HEK293 (cell line): ENCODE measurements around the gene SFXN3.

Experiments
- CTCF ChIA-PET: fragments of 350-600 bp; formaldehyde crosslinking; extraction: SDS; loops from one replicate; lab custom pipeline; 2021; ENCODE audit warnings: antibody characterized with exemption; lab: Yijun Ruan, JAX
- POLR2A ChIA-PET: fragments of 300-600 bp; formaldehyde crosslinking; extraction: SDS; loops from one replicate; lab custom pipeline; 2020; ENCODE audit warnings: antibody characterized with exemption, inconsistent platforms; lab: Yijun Ruan, JAX
- H3K27ac ChIP-seq: fragments of 200-500 bp; sonication (Bioruptor generic); 2 replicates; pipeline ENCODE4 v1.5.1; 2014; ENCODE audit warnings: low read depth, low read length, control low read depth, inconsistent platforms; ENCODE audit errors: extremely low read depth
- H3K36me3 ChIP-seq, 2 experiments: fragments of 200-500 bp in 1 of 2; sonication (Bioruptor generic) in 1 of 2; 1 replicate in 1 of 2; 2 replicates in 1 of 2; pipeline ENCODE4 v1.5.1; 2014 to 2017; ENCODE audit warnings: inconsistent platforms in 2 of 2, low read length in 2 of 2; ENCODE audit not compliant: control insufficient read depth in 2 of 2, insufficient read depth in 1 of 2
- H3K4me1 ChIP-seq: fragments of 200-500 bp; sonication (Bioruptor generic); 2 replicates; pipeline ENCODE4 v1.5.1; 2014; ENCODE audit warnings: mild to moderate bottlenecking, low read length, inconsistent platforms; ENCODE audit not compliant: control insufficient read depth, insufficient read depth
- H3K4me3 ChIP-seq: 2 replicates; pipeline ENCODE4 v1.5.1; 2011; ENCODE audit warnings: low read depth, mild to moderate bottlenecking, control low read depth, low read length, moderate library complexity
- H3K9me3 ChIP-seq: fragments of 200-500 bp; sonication (Bioruptor generic); 2 replicates; pipeline ENCODE4 v1.5.1; 2014; ENCODE audit warnings: low read depth, low read length, inconsistent platforms; ENCODE audit not compliant: control insufficient read depth, insufficient read depth
- ATF2 ChIP-seq: fragments of 450-650 bp; formaldehyde crosslinking; IDR thresholded peaks from 2 replicates; pipeline ENCODE4 v1.5.1; 2016; ENCODE audit warnings: missing biosample characterization, missing genetic modification characterization, low read depth
- HIC1 ChIP-seq: fragments of 450-650 bp; formaldehyde crosslinking; IDR thresholded peaks from 2 replicates; pipeline ENCODE4 v1.5.1; 2016; ENCODE audit warnings: missing biosample characterization, missing genetic modification characterization
- KLF10 ChIP-seq: fragments of 450-650 bp; IDR thresholded peaks from 2 replicates; pipeline ENCODE4 v1.5.1; 2018; ENCODE audit warnings: missing biosample characterization, mild to moderate bottlenecking, missing genetic modification characterization
- REST ChIP-seq: fragments of 450-650 bp; formaldehyde crosslinking; IDR thresholded peaks from 2 replicates; pipeline ENCODE4 v1.5.1; 2016; ENCODE audit warnings: missing biosample characterization, missing genetic modification characterization
- SP7 ChIP-seq: fragments of 450-650 bp; formaldehyde crosslinking; IDR thresholded peaks from 2 replicates; pipeline ENCODE4 v1.5.1; 2016; ENCODE audit warnings: missing biosample characterization, missing genetic modification characterization
- WT1 ChIP-seq: fragments of 450-650 bp; formaldehyde crosslinking; IDR thresholded peaks from 2 replicates; pipeline ENCODE4 v1.5.1; 2016; ENCODE audit warnings: missing biosample characterization, missing genetic modification characterization
- ZBTB17 ChIP-seq: fragments of 450-650 bp; formaldehyde crosslinking; IDR thresholded peaks from 2 replicates; pipeline ENCODE4 v1.5.1; 2016; ENCODE audit warnings: missing biosample characterization, missing genetic modification characterization
- ZFP3 ChIP-seq: fragments of 450-650 bp; formaldehyde crosslinking; IDR thresholded peaks from 2 replicates; pipeline ENCODE4 v1.5.1; 2016; ENCODE audit warnings: low read depth, missing biosample characterization, missing genetic modification characterization
- ZNF10 ChIP-seq: fragments of 450-650 bp; formaldehyde crosslinking; IDR thresholded peaks from 2 replicates; pipeline ENCODE4 v1.5.1; 2017; ENCODE audit warnings: missing biosample characterization, missing genetic modification characterization
- ZNF18 ChIP-seq: fragments of 450-650 bp; formaldehyde crosslinking; IDR thresholded peaks from 2 replicates; pipeline ENCODE4 v1.5.1; 2016; ENCODE audit warnings: missing biosample characterization, missing genetic modification characterization
- ZNF184 ChIP-seq: fragments of 450-650 bp; IDR thresholded peaks from 2 replicates; pipeline ENCODE4 v1.5.1; 2018; ENCODE audit warnings: missing biosample characterization, mild to moderate bottlenecking, missing genetic modification characterization
- ZNF19 ChIP-seq: fragments of 450-650 bp; formaldehyde crosslinking; IDR thresholded peaks from 2 replicates; pipeline ENCODE4; 2016; ENCODE audit warnings: missing biosample characterization, missing genetic modification characterization, low read depth
- ZNF214 ChIP-seq: fragments of 450-650 bp; formaldehyde crosslinking; IDR thresholded peaks from 2 replicates; pipeline ENCODE4 v1.5.1; 2017; ENCODE audit warnings: missing biosample characterization, mild to moderate bottlenecking, missing genetic modification characterization, borderline replicate concordance
- ZNF280C ChIP-seq: fragments of 450-650 bp; formaldehyde crosslinking; IDR thresholded peaks from 2 replicates; pipeline ENCODE4 v1.5.1; 2016; ENCODE audit warnings: missing biosample characterization, missing genetic modification characterization
- ZNF354C ChIP-seq: fragments of 450-650 bp; formaldehyde crosslinking; IDR thresholded peaks from 2 replicates; pipeline ENCODE4 v1.5.1; 2016; ENCODE audit warnings: missing biosample characterization, missing genetic modification characterization, low read depth, borderline replicate concordance
- ZNF366 ChIP-seq: fragments of 450-650 bp; formaldehyde crosslinking; conservative IDR thresholded peaks from 2 replicates; pipeline ENCODE4 v1.5.1; 2016; ENCODE audit warnings: missing biosample characterization, missing genetic modification characterization
- ZNF398 ChIP-seq: fragments of 450-650 bp; formaldehyde crosslinking; IDR thresholded peaks from 2 replicates; pipeline ENCODE4 v1.5.1; 2017; ENCODE audit warnings: missing biosample characterization, missing genetic modification characterization
- ZNF514 ChIP-seq: fragments of 450-650 bp; formaldehyde crosslinking; IDR thresholded peaks from 2 replicates; pipeline ENCODE4 v1.5.1; 2016; ENCODE audit warnings: missing biosample characterization, missing genetic modification characterization
- ZNF549 ChIP-seq: fragments of 450-650 bp; IDR thresholded peaks from 2 replicates; pipeline ENCODE4 v1.5.1; 2018; ENCODE audit warnings: missing biosample characterization, missing genetic modification characterization, mild to moderate bottlenecking, inconsistent platforms, moderate library complexity
- ZNF555 ChIP-seq: fragments of 450-650 bp; formaldehyde crosslinking; conservative IDR thresholded peaks from 2 replicates; pipeline ENCODE4 v1.5.1; 2017; ENCODE audit warnings: missing biosample characterization, mild to moderate bottlenecking, missing genetic modification characterization, inconsistent platforms
- ZNF558 ChIP-seq: fragments of 450-650 bp; formaldehyde crosslinking; IDR thresholded peaks from 2 replicates; pipeline ENCODE4 v1.5.1; 2016; ENCODE audit warnings: missing biosample characterization, missing genetic modification characterization
- ZNF580 ChIP-seq: fragments of 450-650 bp; formaldehyde crosslinking; IDR thresholded peaks from 2 replicates; pipeline ENCODE4 v1.5.1; 2016; ENCODE audit warnings: missing biosample characterization, missing genetic modification characterization

SFXN3 gene

GRCh38 chr10:101054351-101054750, 23.3 kb downstream of the SFXN3 start:
- Histone ChIP-seq H3K4me3 (no peak overlapping the region), H3K4me1 (peaks cover 6% of the 10 kb centered on the region), H3K9me3 (no peaks in the 10 kb centered on the region), H3K36me3 (peaks cover 13 to 21% of the 10 kb centered on the region in 2 experiments; a peak in 2 of 3 replicates), H3K27ac (no peak overlapping the region)
- TF ChIP-seq ZNF214 (tag by site-specific recombination) (no peak), SP7 (no peak), ZNF18 (tag by site-specific recombination) (no peak), ZNF555 (tag by site-specific recombination) (no peak), ZBTB17 (tag by site-specific recombination) (no peak), ZNF549 (tag by site-specific recombination) (no peak), ZNF280C (tag by site-specific recombination) (no peak), ZFP3 (no peak), ZNF558 (no peak), HIC1 (no peak), ATF2 (tag by site-specific recombination) (no peak), ZNF366 (tag by site-specific recombination) (no peak), ZNF580 (tag by site-specific recombination) (no peak), ZNF354C (tag by site-specific recombination) (no peak), ZNF514 (tag by site-specific recombination) (no peak), KLF10 (tag by site-specific recombination) (no peak), ZNF10 (tag by site-specific recombination) (no peak), ZNF184 (no peak)
- ChIA-PET CTCF (interaction anchor here (0.6 to 7.0 kb wide), 6 partner anchors 12 to 830 kb away, joined by 3 to 96 read pairs (median 7); no protein-coding TSS in a partner anchor), POLR2A (interaction anchor here (1.0 kb wide), 1 partner anchor 11 kb away, joined by 5 read pairs; no protein-coding TSS in a partner anchor)

- Histone ChIP-seq H3K36me3 (peaks cover 13 to 21% of the 10 kb centered on the region in 2 experiments; a peak in 2 of 3 replicates), H3K27ac (no peak overlapping the region), H3K4me1 (peaks cover 6% of the 10 kb centered on the region), H3K9me3 (no peaks in the 10 kb centered on the region), H3K4me3 (no peak overlapping the region)
- ChIA-PET CTCF (interaction anchor here (1.2 to 7.0 kb wide), 4 partner anchors 9 to 87 kb away, joined by 4 to 96 read pairs (median 50); no protein-coding TSS in a partner anchor), POLR2A (interaction anchor here (1.0 to 1.3 kb wide), 2 partner anchors 11 to 12 kb away, joined by 5 to 6 read pairs; no protein-coding TSS in a partner anchor)
- TF ChIP-seq WT1 (tag by site-specific recombination) (no peak), ZNF19 (tag by site-specific recombination) (no peak), ZNF398 (tag by site-specific recombination) (no peak), REST (tag by site-specific recombination) (no peak)
Observed at GRCh38 chr10:101054876-101055275, 23.8 kb downstream of the SFXN3 start.
